AG04449 (cell line): ENCODE data around the gene HSH2D.

Source experiments
- CTCF ChIA-PET: fragments of 350-600 bp; formaldehyde crosslinking; extraction: SDS; loops from one replicate; lab custom pipeline; 2021; ENCODE audit warnings: antibody characterized with exemption; lab: Yijun Ruan, JAX
- POLR2A ChIA-PET: fragments of 400-600, 350-600 bp; formaldehyde crosslinking; extraction: SDS; loops from one replicate; lab custom pipeline; 2020; ENCODE audit warnings: antibody characterized with exemption, inconsistent platforms; lab: Yijun Ruan, JAX
- DNase-seq: peaks from one replicate; pipeline ENCODE4 v3.0.0-alpha.2; 2010; ENCODE audit warnings: low read depth, low spot score
- H3K4me3 ChIP-seq: 2 replicates; pipeline ENCODE4 v1.5.1; 2011; ENCODE audit warnings: low read depth, mild to moderate bottlenecking, control low read depth, low read length
- CTCF ChIP-seq: IDR thresholded peaks from one replicate; pipeline ENCODE4 v1.5.1; 2011; ENCODE audit warnings: mild to moderate bottlenecking, moderate library complexity, low read length, control low read depth, inconsistent platforms; ENCODE audit not compliant: insufficient read depth; ENCODE audit errors: missing control alignments

HSH2D gene

GRCh38 chr19:16159655-16160054, 16.2 kb downstream of the HSH2D start:
- no peak overlapping the region for H3K4me3 ChIP-seq
- ChIA-PET POLR2A (no interaction called here), CTCF (no interaction called here)

GRCh38 chr19:16160445-16160942, 17.0 kb downstream of the HSH2D start:
- no peak for DNase-seq
- H3K4me3 ChIP-seq, result no peak overlapping the region
- POLR2A ChIA-PET, result interaction anchor here (1.1 kb wide), 1 partner anchor 10 kb away, joined by 6 read pairs; no protein-coding TSS in a partner anchor
- no peak for TF ChIP-seq CTCF
- CTCF ChIA-PET, result no interaction called here

More at GRCh38 chr19:16159655-16160054, 16.2 kb downstream of the HSH2D start:
- TF ChIP-seq CTCF, result no peak
- DNase-seq, result no peak

- DNase-seq, result no peak
- no peak overlapping the region for H3K4me3 ChIP-seq
- CTCF ChIA-PET, result interaction anchor here (1.1 kb wide), 1 partner anchor 10 kb away, joined by 3 read pairs; no protein-coding TSS in a partner anchor
- POLR2A ChIA-PET, result interaction anchor here (0.9 to 1.1 kb wide), 2 partner anchors 10 to 36 kb away, joined by 3 to 6 read pairs; partner anchors contain the start of gene AP1M1
- no peak for TF ChIP-seq CTCF
Measured at GRCh38 chr19:16160943-16161560, 17.6 kb downstream of the HSH2D start.

- ChIA-PET CTCF (interaction anchor here (1.1 kb wide), 2 partner anchors 11 to 18 kb away, joined by 3 read pairs; no protein-coding TSS in a partner anchor), POLR2A (interaction anchor here (0.9 to 1.1 kb wide), 2 partner anchors 11 to 36 kb away, joined by 3 to 6 read pairs; partner anchors contain the start of gene AP1M1)
- no peak for TF ChIP-seq CTCF
- no peak for DNase-seq
- no peak overlapping the region for H3K4me3 ChIP-seq
Measured at GRCh38 chr19:16161840-16162239, 18.4 kb downstream of the HSH2D start.

- no peak overlapping the region for H3K4me3 ChIP-seq
- no peak for DNase-seq
- ChIA-PET CTCF (interaction anchor here (1.1 kb wide), 1 partner anchor 123 kb away, joined by 3 read pairs; no protein-coding TSS in a partner anchor), POLR2A (no interaction called here)
- no peak for TF ChIP-seq CTCF
Measured at GRCh38 chr19:16164222-16164890, 20.9 kb downstream of the HSH2D start.

- CTCF ChIA-PET, result no interaction called here
Measured at GRCh38 chr19:16166417-16166816, 22.9 kb downstream of the HSH2D start.

More at GRCh38 chr19:16166417-16166816, 22.9 kb downstream of the HSH2D start:
- DNase-seq, result no peak
- no peak for TF ChIP-seq CTCF
- no peak overlapping the region for H3K4me3 ChIP-seq
- POLR2A ChIA-PET, result no interaction called here
